ENCODE data around the gene BST1. TPM values are rescaled to one million over a fixed set of nuclear protein-coding genes. Genes with fewer than 3 reads are reported as not detected.

Gene BST1
- total and polyA plus RNA-seq, 2 donors (not counting 1 experiment from before 2014, with no cell fraction given): 15.7 to 48.8 TPM

DNA sequence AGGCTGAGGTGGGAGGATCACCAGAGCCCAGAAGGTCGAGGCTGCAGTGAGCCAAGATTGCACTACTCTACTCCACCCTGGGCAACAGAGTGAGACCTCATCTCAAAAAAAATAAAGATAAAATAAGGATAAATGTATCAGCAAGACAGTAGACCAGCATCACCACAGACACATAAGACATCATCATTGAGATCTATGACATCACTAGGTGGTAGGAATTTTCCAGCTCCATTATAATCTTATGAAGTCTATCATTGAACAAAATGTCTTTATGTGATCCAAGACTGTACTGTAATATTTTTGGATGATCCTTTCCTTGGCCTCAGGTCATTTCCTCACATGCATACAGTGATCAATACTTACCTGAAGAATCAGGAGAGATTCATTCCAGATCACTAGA lies 29.5 kb upstream of the BST1 start:
- H3K36me3 ChIP-seq (ENCODE audit: control insufficient read depth, insufficient read depth, low read length): no peaks in the 10 kb centered on the region
- no peak overlapping the region for H3K27ac ChIP-seq (ENCODE audit: insufficient read depth, low read length)
- H4K20me1 ChIP-seq (ENCODE audit: control insufficient read depth, extremely low read depth, insufficient read depth, low read length): no peaks in the 10 kb centered on the region
- peaks cover 77% of the 10 kb centered on the region for H3K79me2 ChIP-seq (ENCODE audit: control insufficient read depth, insufficient read depth, low read length)
- no peak overlapping the region for H2AFZ ChIP-seq (ENCODE audit: low read length)
- no peaks in the 10 kb centered on the region for H3K27me3 ChIP-seq (ENCODE audit: control insufficient read depth, insufficient read depth, low read length)
- no peak overlapping the region for H3K4me3 ChIP-seq (replicated peaks in 1 of 4; ENCODE audit: control extremely low read depth in 1 of 4, insufficient read depth in 1 of 4, low read depth in 3 of 4, low read length in 4 of 4)
- H3K4me2 ChIP-seq (ENCODE audit: extremely low read depth, insufficient read depth, low read length): no peak overlapping the region
- TF ChIP-seq EZH2 (IDR thresholded peaks at IDR 0.05; ENCODE audit: low read length, missing control alignments): no peak
- TF ChIP-seq, protein P1, sequence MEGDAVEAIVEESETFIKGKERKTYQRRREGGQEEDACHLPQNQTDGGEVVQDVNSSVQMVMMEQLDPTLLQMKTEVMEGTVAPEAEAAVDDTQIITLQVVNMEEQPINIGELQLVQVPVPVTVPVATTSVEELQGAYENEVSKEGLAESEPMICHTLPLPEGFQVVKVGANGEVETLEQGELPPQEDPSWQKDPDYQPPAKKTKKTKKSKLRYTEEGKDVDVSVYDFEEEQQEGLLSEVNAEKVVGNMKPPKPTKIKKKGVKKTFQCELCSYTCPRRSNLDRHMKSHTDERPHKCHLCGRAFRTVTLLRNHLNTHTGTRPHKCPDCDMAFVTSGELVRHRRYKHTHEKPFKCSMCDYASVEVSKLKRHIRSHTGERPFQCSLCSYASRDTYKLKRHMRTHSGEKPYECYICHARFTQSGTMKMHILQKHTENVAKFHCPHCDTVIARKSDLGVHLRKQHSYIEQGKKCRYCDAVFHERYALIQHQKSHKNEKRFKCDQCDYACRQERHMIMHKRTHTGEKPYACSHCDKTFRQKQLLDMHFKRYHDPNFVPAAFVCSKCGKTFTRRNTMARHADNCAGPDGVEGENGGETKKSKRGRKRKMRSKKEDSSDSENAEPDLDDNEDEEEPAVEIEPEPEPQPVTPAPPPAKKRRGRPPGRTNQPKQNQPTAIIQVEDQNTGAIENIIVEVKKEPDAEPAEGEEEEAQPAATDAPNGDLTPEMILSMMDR (conservative IDR thresholded peaks at IDR 0.05 in 1 of 2, IDR thresholded peaks at IDR 0.05 in 1 of 2; ENCODE audit: low read depth in 1 of 2, low read length in 2 of 2): no peak
- no peak for DNase-seq (ENCODE audit: low read depth in 2 of 2)
- no peaks in the 10 kb centered on the region for H3K9me3 ChIP-seq (ENCODE audit: control insufficient read depth, insufficient read depth, low read depth, low read length)
- H3K9ac ChIP-seq (ENCODE audit: insufficient read depth, low read length): no peak overlapping the region
- peaks cover 10% of the 10 kb centered on the region for H3K4me1 ChIP-seq (ENCODE audit: control insufficient read depth, extremely low read depth, insufficient read depth, low read length)

DNA sequence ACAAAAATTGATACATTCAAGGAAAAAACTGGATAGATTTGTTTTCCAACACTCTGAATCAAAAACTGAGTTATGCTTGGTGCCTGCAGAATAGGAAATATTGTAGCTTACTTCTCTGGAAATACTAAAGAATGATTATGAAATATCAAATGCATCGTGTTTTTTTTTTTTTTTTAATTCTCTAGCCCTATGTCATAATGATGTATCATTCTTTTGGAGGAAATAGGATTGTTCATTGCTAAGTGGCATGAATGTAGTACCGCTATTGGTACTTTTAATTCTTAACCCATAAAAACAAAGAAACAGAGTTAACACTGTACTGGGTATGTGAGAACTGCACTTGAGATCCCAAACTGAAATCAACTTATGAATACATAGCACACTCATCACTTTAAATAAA lies 28.8 kb upstream of the BST1 start:
- peaks cover 80% of the 10 kb centered on the region for H3K79me2 ChIP-seq (ENCODE audit: control insufficient read depth, insufficient read depth, low read length)
- TF ChIP-seq, protein P1 (conservative IDR thresholded peaks at IDR 0.05 in 1 of 2, IDR thresholded peaks at IDR 0.05 in 1 of 2; ENCODE audit: low read depth in 1 of 2, low read length in 2 of 2): no peak
- no peak for TF ChIP-seq EZH2 (IDR thresholded peaks at IDR 0.05; ENCODE audit: low read length, missing control alignments)
- no peak overlapping the region for H2AFZ ChIP-seq (ENCODE audit: low read length)
- peaks cover 10% of the 10 kb centered on the region for H3K4me1 ChIP-seq (ENCODE audit: control insufficient read depth, extremely low read depth, insufficient read depth, low read length)
- no peak overlapping the region for H3K4me3 ChIP-seq (replicated peaks in 1 of 4; ENCODE audit: control extremely low read depth in 1 of 4, insufficient read depth in 1 of 4, low read depth in 3 of 4, low read length in 4 of 4)
- H3K4me2 ChIP-seq (ENCODE audit: extremely low read depth, insufficient read depth, low read length): no peak overlapping the region
- no peak overlapping the region for H3K27ac ChIP-seq (ENCODE audit: insufficient read depth, low read length)
- H3K9ac ChIP-seq (ENCODE audit: insufficient read depth, low read length): no peak overlapping the region
- no peaks in the 10 kb centered on the region for H3K9me3 ChIP-seq (ENCODE audit: control insufficient read depth, insufficient read depth, low read depth, low read length)
- H3K27me3 ChIP-seq (ENCODE audit: control insufficient read depth, insufficient read depth, low read length): no peaks in the 10 kb centered on the region
- H3K36me3 ChIP-seq (ENCODE audit: control insufficient read depth, insufficient read depth, low read length): no peaks in the 10 kb centered on the region
- no peaks in the 10 kb centered on the region for H4K20me1 ChIP-seq (ENCODE audit: control insufficient read depth, extremely low read depth, insufficient read depth, low read length)
- no peak for DNase-seq (ENCODE audit: low read depth in 2 of 2)

DNA sequence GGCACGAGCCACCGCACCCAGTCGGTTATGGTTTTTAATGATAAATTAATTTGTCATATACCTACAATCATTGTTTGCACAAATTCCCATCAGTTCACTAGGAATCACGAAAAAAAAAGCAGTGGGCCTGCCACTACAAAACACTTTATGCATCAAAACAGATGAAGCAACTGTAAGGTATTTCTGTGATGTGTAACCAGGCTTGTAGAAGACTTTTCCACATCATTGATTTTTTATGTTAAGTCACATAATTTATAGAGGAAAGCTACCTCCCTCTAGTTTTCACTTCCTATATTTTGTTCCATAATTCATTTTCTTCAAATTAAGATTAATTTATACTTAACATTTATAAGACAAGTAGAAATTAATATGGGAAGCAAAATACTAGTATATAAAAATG lies 27.9 kb upstream of the BST1 start:
- H3K4me3 ChIP-seq (replicated peaks in 1 of 4; ENCODE audit: control extremely low read depth in 1 of 4, insufficient read depth in 1 of 4, low read depth in 3 of 4, low read length in 4 of 4): no peak overlapping the region
- no peaks in the 10 kb centered on the region for H3K27me3 ChIP-seq (ENCODE audit: control insufficient read depth, insufficient read depth, low read length)
- H4K20me1 ChIP-seq (ENCODE audit: control insufficient read depth, extremely low read depth, insufficient read depth, low read length): no peaks in the 10 kb centered on the region
- H3K9ac ChIP-seq (ENCODE audit: insufficient read depth, low read length): no peak overlapping the region
- TF ChIP-seq EZH2 (IDR thresholded peaks at IDR 0.05; ENCODE audit: low read length, missing control alignments): no peak
- TF ChIP-seq, protein P1 (conservative IDR thresholded peaks at IDR 0.05 in 1 of 2, IDR thresholded peaks at IDR 0.05 in 1 of 2; ENCODE audit: low read depth in 1 of 2, low read length in 2 of 2): no peak
- no peaks in the 10 kb centered on the region for H3K36me3 ChIP-seq (ENCODE audit: control insufficient read depth, insufficient read depth, low read length)
- no peaks in the 10 kb centered on the region for H3K9me3 ChIP-seq (ENCODE audit: control insufficient read depth, insufficient read depth, low read depth, low read length)
- DNase-seq (ENCODE audit: low read depth in 2 of 2): no peak
- H2AFZ ChIP-seq (ENCODE audit: low read length): no peak overlapping the region
- peaks cover 13% of the 10 kb centered on the region for H3K4me1 ChIP-seq (ENCODE audit: control insufficient read depth, extremely low read depth, insufficient read depth, low read length)
- no peak overlapping the region for H3K27ac ChIP-seq (ENCODE audit: insufficient read depth, low read length)
- H3K79me2 ChIP-seq (ENCODE audit: control insufficient read depth, insufficient read depth, low read length): peaks cover 86% of the 10 kb centered on the region
- no peak overlapping the region for H3K4me2 ChIP-seq (ENCODE audit: extremely low read depth, insufficient read depth, low read length)
